Measurements from ENCODE around the gene C11orf52.
"Not testable (repeated sequence)": the region's sequence is repeated elsewhere in the genome, so short reads cannot be mapped to it uniquely, and the experiment has no call there.

Gene C11orf52, protein sequence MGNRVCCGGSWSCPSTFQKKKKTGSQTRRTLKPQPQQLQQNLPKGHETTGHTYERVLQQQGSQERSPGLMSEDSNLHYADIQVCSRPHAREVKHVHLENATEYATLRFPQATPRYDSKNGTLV

GRCh38 chr11:111918390-111919256, at the start of gene C11orf52:
Gene C11orf52 (plus strand): TSS chr11:111918913. CDS start chr11:111918973, 60 bp downstream.
- peak; percentile 57 for DNase-seq (ENCODE audit: low spot score)

- DNase-seq (ENCODE audit: low spot score): no peak
Observed at GRCh38 chr11:111870113-111870512, 48.6 kb upstream of the C11orf52 start.

DNA sequence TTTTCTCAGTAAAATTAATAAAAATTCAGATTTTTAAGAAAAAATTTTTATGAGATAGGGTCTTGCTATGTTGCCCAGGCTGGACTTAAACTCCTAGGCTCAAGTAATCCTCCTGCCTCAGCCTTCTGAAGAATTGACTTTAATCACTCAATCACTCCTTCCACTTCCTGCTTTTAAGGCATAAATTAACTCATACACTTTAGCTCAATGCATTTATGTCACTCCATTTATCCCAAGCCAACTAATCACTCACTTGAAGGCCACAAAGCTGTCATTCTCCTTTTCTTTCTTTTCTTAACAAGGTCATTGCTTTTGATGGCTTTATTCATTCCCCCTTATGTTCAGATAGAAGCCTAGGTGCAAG, 48.2 kb upstream of the C11orf52 start:
- no peak for DNase-seq (ENCODE audit: low spot score)

- peak; percentile 50 for DNase-seq (ENCODE audit: low spot score)
Observed at GRCh38 chr11:111870886-111871692, 47.6 kb upstream of the C11orf52 start, which contains the start of gene ALG9. Gene ALG9 (minus strand): TSS chr11:111871581. CDS start chr11:111871482, 99 bp downstream.

- no peak for DNase-seq (ENCODE audit: low spot score)
Observed at GRCh38 chr11:111871693-111872161, 47.0 kb upstream of the C11orf52 start.

DNA sequence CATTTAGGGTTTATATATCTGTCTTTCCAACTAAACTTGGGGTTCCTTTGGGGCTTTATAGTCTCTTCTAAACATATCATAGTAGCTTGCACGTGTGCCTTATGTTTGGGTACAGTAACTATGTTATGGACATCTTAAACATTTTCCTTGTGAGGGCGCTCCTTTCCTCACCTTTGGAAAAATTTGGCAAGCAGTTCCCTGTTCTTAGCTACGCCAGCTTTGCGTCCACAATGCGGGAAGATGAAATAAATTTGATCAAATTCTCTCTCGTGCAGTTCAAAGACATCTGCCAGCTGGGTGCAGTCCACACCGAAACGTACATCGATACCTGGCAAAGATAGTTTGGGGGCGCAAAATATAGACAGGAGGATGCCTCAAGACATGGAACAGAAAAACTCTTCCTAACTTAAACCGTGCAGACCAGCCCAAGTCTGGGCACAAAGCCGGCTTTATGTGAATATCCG, 40.3 kb upstream of the C11orf52 start:
- no peak for DNase-seq (ENCODE audit: low spot score)

GRCh38 chr11:111878849-111879636, 39.7 kb upstream of the C11orf52 start, which contains the start of the genes CFAP68 and FDXACB1:
Gene CFAP68 (plus strand): TSS chr11:111879541. CDS start chr11:111879561, 20 bp downstream.
Gene FDXACB1 (minus strand): TSS chr11:111879165. CDS start chr11:111879132, 33 bp downstream.
- DNase-seq (ENCODE audit: low spot score): peak; percentile 63

- DNase-seq (ENCODE audit: low spot score): no peak
Observed at GRCh38 chr11:111879637-111879960, 39.1 kb upstream of the C11orf52 start.

DNA sequence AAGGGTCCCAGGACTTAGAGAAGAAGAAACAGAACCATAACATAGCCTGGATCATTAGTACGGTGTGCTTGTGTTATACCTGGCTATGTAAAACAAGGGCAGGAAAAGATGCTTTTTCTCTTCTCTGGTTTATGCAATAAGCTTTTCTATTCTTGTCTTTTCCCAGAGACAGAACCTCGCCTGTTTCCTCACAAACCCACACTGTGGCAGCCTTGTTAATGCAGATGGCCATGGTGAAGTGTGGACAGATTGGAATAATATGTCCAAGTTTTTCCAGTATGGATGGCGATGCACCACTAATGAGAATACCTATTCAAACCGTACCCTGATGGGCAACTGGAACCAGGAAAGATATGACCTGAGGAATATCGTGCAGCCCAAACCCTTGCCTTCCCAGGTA, 36.5 kb upstream of the C11orf52 start:
- DNase-seq (ENCODE audit: low spot score): no peak

GRCh38 chr11:111885053-111885452, 33.7 kb upstream of the C11orf52 start:
- DNase-seq (ENCODE audit: low spot score): not testable (repeated sequence)

GRCh38 chr11:111886032-111886431, 32.7 kb upstream of the C11orf52 start:
- no peak for DNase-seq (ENCODE audit: low spot score)

DNA sequence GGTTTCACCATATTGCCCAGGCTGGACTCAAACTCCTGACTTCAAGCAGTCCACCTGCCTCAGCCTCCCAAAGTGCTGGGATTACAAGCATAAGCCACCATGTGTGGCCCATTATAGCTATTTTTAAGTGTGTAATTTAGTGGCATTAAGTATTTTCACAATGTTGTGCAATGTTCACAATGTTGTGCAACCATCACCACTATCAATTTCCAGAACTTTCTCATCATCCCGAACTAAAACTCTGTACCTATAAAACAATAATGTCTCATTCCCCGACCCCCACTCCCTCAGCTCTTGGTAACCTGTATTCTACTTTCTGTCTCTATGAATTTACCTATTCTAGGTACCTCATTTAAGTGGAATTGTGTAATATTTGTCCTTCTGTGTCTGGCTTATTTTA, 31.9 kb upstream of the C11orf52 start:
- no peak for DNase-seq (ENCODE audit: low spot score)

GRCh38 chr11:111905411-111905810, 13.3 kb upstream of the C11orf52 start:
- no peak for DNase-seq (ENCODE audit: low spot score)

GRCh38 chr11:111906680-111907079, 12.0 kb upstream of the C11orf52 start:
- DNase-seq (ENCODE audit: low spot score): no peak

- no peak for DNase-seq (ENCODE audit: low spot score)
Observed at GRCh38 chr11:111908639-111909305, 9.9 kb upstream of the C11orf52 start.

DNA sequence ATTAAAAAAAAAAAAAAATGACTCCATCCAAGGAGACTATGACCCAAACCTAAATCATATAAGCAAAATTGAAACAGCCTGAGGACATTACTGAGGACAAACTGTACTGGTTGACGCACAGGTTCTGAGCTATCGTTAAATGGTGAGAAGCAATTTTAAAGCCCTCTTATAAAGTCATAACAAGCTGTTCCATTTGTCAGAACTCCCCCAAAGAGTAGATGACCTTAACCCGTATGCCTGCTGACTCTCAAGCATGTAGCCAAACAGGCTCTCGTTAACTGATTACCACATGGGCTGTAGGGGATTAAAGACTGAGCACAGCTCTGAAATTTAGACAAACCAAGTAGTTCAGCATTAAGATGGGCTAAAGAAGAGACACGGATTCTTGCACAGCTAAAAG, 9.3 kb upstream of the C11orf52 start:
- DNase-seq (ENCODE audit: low spot score): no peak

GRCh38 chr11:111910676-111911562, 7.8 kb upstream of the C11orf52 start:
- DNase-seq (ENCODE audit: low spot score): no peak

- DNase-seq (ENCODE audit: low spot score): no peak
Observed at GRCh38 chr11:111911563-111912401, 6.9 kb upstream of the C11orf52 start, which contains the start of gene CRYAB. Gene CRYAB (minus strand): TSS chr11:111911770. CDS start chr11:111911724, 46 bp downstream.

- no peak for DNase-seq (ENCODE audit: low spot score)
Observed at GRCh38 chr11:111912535-111912934, 6.2 kb upstream of the C11orf52 start, which contains the start of gene HSPB2. Gene HSPB2 (plus strand): TSS chr11:111912734. CDS start chr11:111912830, 96 bp downstream.

Data from HuH-7.5 (cell line).